Natural killer cell (primary cell): ENCODE measurements around the gene CACNG4. TPM values are rescaled to one million over a fixed set of nuclear protein-coding genes. Genes with fewer than 3 reads are reported as not detected.
"Not testable (repeated sequence)": the region's sequence is repeated elsewhere in the genome, so short reads cannot be mapped to it uniquely, and the experiment has no call there.

Source experiments
- ATAC-seq, 3 donors: fragments of 150-1000 bp in 2 of 3; fragments of 200-7000 bp in 1 of 3; cut with Tn5 transposase; 1 replicate in 1 of 3; 2 replicates in 2 of 3; pipeline ENCODE4 v1.10.0; 2021; ENCODE audit warnings: mild to moderate bottlenecking in 2 of 3, moderate library complexity in 2 of 3
- DNase-seq, 2 donors: peaks; one replicate each; pipeline versions ENCODE4 v3.0.0 to v3.0.0-alpha.2; 2013 to 2021; ENCODE audit warnings: mixed read lengths in 1 of 2
- H3K27ac ChIP-seq: one replicate; pipeline ENCODE4 v1.5.1; 2013; ENCODE audit warnings: mild to moderate bottlenecking, low read length
- H3K27me3 ChIP-seq: one replicate; pipeline ENCODE4 v1.6.1; 2013; ENCODE audit warnings: low read length; ENCODE audit not compliant: control insufficient read depth, insufficient read depth
- H3K36me3 ChIP-seq: one replicate; pipeline ENCODE4 v1.6.1; 2013; ENCODE audit warnings: low read length; ENCODE audit not compliant: control insufficient read depth, insufficient read depth
- H3K4me1 ChIP-seq: one replicate; pipeline ENCODE4 v1.6.1; 2013; ENCODE audit warnings: low read length; ENCODE audit not compliant: control insufficient read depth, insufficient read depth
- H3K4me3 ChIP-seq: one replicate; pipeline ENCODE4 v1.5.1; 2013; ENCODE audit warnings: low read length
- H3K9me3 ChIP-seq: one replicate; pipeline ENCODE4 v1.6.1; 2013; ENCODE audit warnings: low read length; ENCODE audit not compliant: control insufficient read depth, insufficient read depth
- H3K27ac Mint-ChIP-seq, 2 donors: one replicate each; pipeline ENCODE4 v1.8.0; 2022; ENCODE audit warnings: mild to moderate bottlenecking in 2 of 2, mixed read lengths in 2 of 2, moderate library complexity in 1 of 2
- H3K27me3 Mint-ChIP-seq, 2 donors: one replicate each; pipeline ENCODE4 v1.8.0; 2022; ENCODE audit warnings: low read depth in 2 of 2, mixed read lengths in 2 of 2
- H3K36me3 Mint-ChIP-seq: one replicate; pipeline ENCODE4 v1.8.0; 2022; ENCODE audit warnings: mixed read lengths
- H3K4me1 Mint-ChIP-seq, 2 donors: one replicate each; pipeline ENCODE4 v1.8.0; 2022; ENCODE audit warnings: mixed read lengths in 2 of 2
- H3K4me3 Mint-ChIP-seq: one replicate; pipeline ENCODE4 v1.8.0; 2022; ENCODE audit warnings: mild to moderate bottlenecking, moderate library complexity, mixed read lengths
- H3K9me3 Mint-ChIP-seq, 2 donors: one replicate each; pipeline ENCODE4 v1.8.0; 2022; ENCODE audit warnings: mixed read lengths in 2 of 2
- WGBS: methylation state at CpG from one replicate; pipeline ENCODE4 v1.1.7; 2013; ENCODE audit warnings: missing lambda C conversion rate; ENCODE audit not compliant: insufficient coverage; 5-methylcytosine and 5-hydroxymethylcytosine counted together
- intact Hi-C: fragments of 100-400 bp; cut with micrococcal nuclease; formaldehyde crosslinking; loops from one replicate; pipeline ENCODE4 v1.14.2; 2022
- total RNA-seq, 4 donors: library from RNA; stranded (reverse); fragments of 120-200 nt in 1 of 4; gene quantifications; one replicate each; pipeline versions ENCODE4 v1.2.3 to v1.2.4, GENCODE V29; 2013 to 2022
- TF ChIP-seq, protein P1 (sequence below): fragments of 200-600 bp; IDR thresholded peaks from one replicate; pipeline ENCODE4 v1.8.0; 2022; ENCODE audit warnings: antibody characterized with exemption

Gene CACNG4
- total RNA-seq, 3 donors from 2014 or later (not counting 1 experiment from before 2014, with no cell fraction given): not detected

DNA sequence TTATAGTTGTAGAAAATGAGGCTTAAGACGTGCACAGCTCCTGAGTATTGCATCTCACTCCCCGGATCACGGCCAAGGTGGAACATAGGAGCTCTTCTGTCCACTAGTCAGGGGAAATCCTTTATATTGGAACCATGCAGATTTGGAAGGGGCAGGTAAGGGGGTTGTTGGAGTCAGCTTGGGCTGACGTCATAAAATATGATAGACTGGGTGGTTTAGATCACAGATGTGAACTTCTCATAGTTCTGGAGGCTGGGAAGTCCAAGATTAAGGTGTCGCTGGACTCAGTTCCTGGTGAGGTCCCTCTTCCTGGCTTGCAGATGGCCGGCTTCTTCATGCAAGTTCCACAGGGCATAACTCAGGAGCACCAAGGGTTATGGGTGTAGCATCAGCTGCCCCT lies 5.6 kb downstream of the CACNG4 start:
- 84% methylated on average over 6 of the region's 6 CpGs for WGBS
- no peak overlapping the region for H3K4me3 ChIP-seq

DNA sequence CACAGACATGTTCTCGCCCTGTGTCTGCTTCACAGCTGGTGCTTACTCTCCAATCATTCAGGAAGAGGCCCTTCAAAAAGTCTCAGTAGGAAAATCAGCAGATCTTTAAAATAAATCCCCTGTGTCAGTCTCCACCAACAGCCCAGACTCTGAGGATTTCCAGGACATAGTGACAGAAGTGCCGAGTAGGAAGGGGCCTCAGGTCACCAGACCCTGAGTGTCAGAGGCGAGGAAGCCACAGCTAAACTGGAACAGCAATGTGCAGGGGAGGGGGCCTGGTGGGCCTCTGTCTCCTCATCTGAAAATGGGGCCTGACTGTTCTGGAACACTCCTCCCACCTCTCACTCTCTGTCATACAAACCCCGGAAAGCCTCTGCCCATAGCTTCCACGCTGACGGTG lies 6.3 kb downstream of the CACNG4 start:
- 82% methylated on average over 5 of the region's 6 CpGs for WGBS

More for the DNA sequence above, 5.6 kb downstream of the CACNG4 start:
- H3K27ac Mint-ChIP-seq: no peak overlapping the region
- H3K9me3 ChIP-seq: no peaks in the 10 kb centered on the region
- intact Hi-C loops: no loop called here
- no peaks in the 10 kb centered on the region for H3K36me3 ChIP-seq
- H3K9me3 Mint-ChIP-seq: no peaks in the 10 kb centered on the region
- H3K36me3 Mint-ChIP-seq: no peaks in the 10 kb centered on the region
- ATAC-seq (no peak), DNase-seq (no peak)
- no peaks in the 10 kb centered on the region for H3K4me1 Mint-ChIP-seq
- H3K4me3 Mint-ChIP-seq: no peak overlapping the region
- H3K27ac ChIP-seq: no peak overlapping the region
- peaks cover 6% of the 10 kb centered on the region for H3K27me3 ChIP-seq
- H3K4me1 ChIP-seq: peaks cover 8% of the 10 kb centered on the region
- TF ChIP-seq, protein P1, sequence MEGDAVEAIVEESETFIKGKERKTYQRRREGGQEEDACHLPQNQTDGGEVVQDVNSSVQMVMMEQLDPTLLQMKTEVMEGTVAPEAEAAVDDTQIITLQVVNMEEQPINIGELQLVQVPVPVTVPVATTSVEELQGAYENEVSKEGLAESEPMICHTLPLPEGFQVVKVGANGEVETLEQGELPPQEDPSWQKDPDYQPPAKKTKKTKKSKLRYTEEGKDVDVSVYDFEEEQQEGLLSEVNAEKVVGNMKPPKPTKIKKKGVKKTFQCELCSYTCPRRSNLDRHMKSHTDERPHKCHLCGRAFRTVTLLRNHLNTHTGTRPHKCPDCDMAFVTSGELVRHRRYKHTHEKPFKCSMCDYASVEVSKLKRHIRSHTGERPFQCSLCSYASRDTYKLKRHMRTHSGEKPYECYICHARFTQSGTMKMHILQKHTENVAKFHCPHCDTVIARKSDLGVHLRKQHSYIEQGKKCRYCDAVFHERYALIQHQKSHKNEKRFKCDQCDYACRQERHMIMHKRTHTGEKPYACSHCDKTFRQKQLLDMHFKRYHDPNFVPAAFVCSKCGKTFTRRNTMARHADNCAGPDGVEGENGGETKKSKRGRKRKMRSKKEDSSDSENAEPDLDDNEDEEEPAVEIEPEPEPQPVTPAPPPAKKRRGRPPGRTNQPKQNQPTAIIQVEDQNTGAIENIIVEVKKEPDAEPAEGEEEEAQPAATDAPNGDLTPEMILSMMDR: no peak
- peaks cover 45 to 57% of the 10 kb centered on the region in 2 donors for H3K27me3 Mint-ChIP-seq

DNA sequence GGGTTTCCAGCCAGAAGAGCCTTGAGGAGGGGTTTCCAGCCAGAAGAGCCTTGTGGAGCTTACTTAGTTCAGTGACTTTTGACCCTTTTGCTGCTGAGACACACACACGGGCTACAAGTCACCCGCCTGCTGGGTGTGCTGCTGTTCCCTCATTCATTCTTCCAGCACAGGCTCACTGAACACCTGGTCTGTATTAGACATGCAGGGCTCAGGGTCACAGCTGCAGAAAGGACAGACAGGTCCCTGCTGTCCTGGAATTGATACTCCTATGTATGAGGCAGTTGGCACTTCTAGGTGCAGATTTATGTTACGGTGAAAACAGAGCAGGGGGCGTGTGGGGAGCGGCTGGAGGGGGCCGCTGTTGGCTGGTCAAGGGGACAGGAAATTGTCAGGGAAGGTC lies 6.8 kb downstream of the CACNG4 start:
- H3K4me3 ChIP-seq: no peak overlapping the region
- no peak for DNase-seq
- H3K27ac ChIP-seq: no peak overlapping the region
- WGBS: 90% methylated on average over 6 of the region's 6 CpGs
- H3K4me1 Mint-ChIP-seq: no peaks in the 10 kb centered on the region
- peaks cover 41 to 55% of the 10 kb centered on the region in 2 donors for H3K27me3 Mint-ChIP-seq
- H3K9me3 ChIP-seq: no peaks in the 10 kb centered on the region
- H3K4me3 Mint-ChIP-seq: no peak overlapping the region
- peaks cover 4% of the 10 kb centered on the region for H3K27me3 ChIP-seq
- H3K9me3 Mint-ChIP-seq: no peaks in the 10 kb centered on the region
- TF ChIP-seq, protein P1: no peak
- no peak for ATAC-seq
- H3K36me3 Mint-ChIP-seq: no peaks in the 10 kb centered on the region
- no peak overlapping the region for H3K27ac Mint-ChIP-seq
- intact Hi-C loops: no loop called here
- H3K36me3 ChIP-seq: no peaks in the 10 kb centered on the region
- peaks cover 1% of the 10 kb centered on the region for H3K4me1 ChIP-seq

More for the DNA sequence above, 6.3 kb downstream of the CACNG4 start:
- Histone ChIP-seq H3K36me3 (no peaks in the 10 kb centered on the region), H3K4me1 (peaks cover 6% of the 10 kb centered on the region), H3K4me3 (no peak overlapping the region), H3K27me3 (peaks cover 6% of the 10 kb centered on the region), H3K9me3 (no peaks in the 10 kb centered on the region), H3K27ac (no peak overlapping the region)
- no peaks in the 10 kb centered on the region for H3K9me3 Mint-ChIP-seq
- TF ChIP-seq, protein P1: no peak
- intact Hi-C loops: no loop called here
- no peak overlapping the region for H3K4me3 Mint-ChIP-seq
- H3K27ac Mint-ChIP-seq: no peak overlapping the region
- H3K4me1 Mint-ChIP-seq: no peaks in the 10 kb centered on the region
- DNase-seq: no peak
- peaks cover 43 to 57% of the 10 kb centered on the region in 2 donors for H3K27me3 Mint-ChIP-seq
- H3K36me3 Mint-ChIP-seq: no peaks in the 10 kb centered on the region
- no peak for ATAC-seq

- H3K27me3 ChIP-seq: peaks cover 6% of the 10 kb centered on the region
- no peak overlapping the region for H3K27ac Mint-ChIP-seq
These were observed 7.4 kb downstream of the CACNG4 start for GRCh38 chr17:66971730-66972441.

DNA sequence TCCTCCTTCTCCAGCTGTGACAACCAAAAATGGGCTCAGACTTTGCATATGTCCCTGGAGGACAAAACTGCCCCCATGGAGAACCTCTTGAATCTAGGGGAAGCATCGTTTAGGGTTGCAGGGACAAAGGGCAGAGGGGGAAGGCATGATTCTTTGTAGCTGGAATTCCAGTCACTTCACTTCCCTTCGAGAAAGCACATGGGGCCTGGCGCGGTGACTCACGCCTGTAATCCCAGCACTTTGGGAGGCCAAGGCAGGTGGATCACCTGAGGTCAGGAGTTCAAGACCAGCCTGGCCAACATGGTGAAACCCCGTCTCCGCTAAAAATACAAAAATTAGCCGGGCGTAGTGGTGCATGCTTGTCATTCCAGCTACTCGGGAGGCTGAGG lies 7.9 kb downstream of the CACNG4 start:
- WGBS: 89% methylated on average over 10 of the region's 10 CpGs
- H3K27me3 ChIP-seq, H3K4me1 Mint-ChIP-seq, H3K9me3 ChIP-seq, H3K4me3 ChIP-seq, H3K36me3 ChIP-seq, ATAC-seq, H3K27ac Mint-ChIP-seq, H3K9me3 Mint-ChIP-seq, H3K27ac ChIP-seq, intact Hi-C loops, DNase-seq, H3K36me3 Mint-ChIP-seq, H3K4me1 ChIP-seq, H3K4me3 Mint-ChIP-seq: not testable (repeated sequence)
- H3K27me3 Mint-ChIP-seq: peaks cover 35 to 49% of the 10 kb centered on the region in 2 donors

More at GRCh38 chr17:66971730-66972441, 7.4 kb downstream of the CACNG4 start:
- Mint-ChIP-seq H3K4me1 (no peaks in the 10 kb centered on the region), H3K4me3 (no peak overlapping the region), H3K9me3 (no peaks in the 10 kb centered on the region), H3K36me3 (no peaks in the 10 kb centered on the region), H3K27me3 (peaks cover 38 to 53% of the 10 kb centered on the region in 2 donors)
- Histone ChIP-seq H3K36me3 (no peaks in the 10 kb centered on the region), H3K27ac (no peak overlapping the region), H3K4me1 (no peaks in the 10 kb centered on the region), H3K9me3 (no peaks in the 10 kb centered on the region), H3K4me3 (no peak overlapping the region)
- WGBS: 90% methylated on average over 15 of the region's 15 CpGs
- ATAC-seq (no peak), DNase-seq (no peak)
- TF ChIP-seq, protein P1: no peak
- intact Hi-C loops: no loop called here
